K562 (cell line): Measurements from ENCODE around the gene SLC7A5. TPM values are rescaled to one million over a fixed set of nuclear protein-coding genes. Genes with fewer than 3 reads are reported as not detected.
A peak's percentile ranks its signal among the peaks of the same experiment; 100 is the strongest.

Experiments used
- ARID2 ChIP-seq: fragments of 450-650 bp; IDR thresholded peaks from 2 replicates; pipeline ENCODE4 v1.6.1; 2017; ENCODE audit warnings: antibody characterized with exemption, mild to moderate bottlenecking
- ELF4 ChIP-seq: fragments of 450-650 bp; formaldehyde crosslinking; IDR thresholded peaks from 2 replicates; pipeline ENCODE4 v1.4.0; 2022; ENCODE audit warnings: missing genetic modification characterization
- FOS ChIP-seq: IDR thresholded peaks from 3 replicates; pipeline ENCODE4 v1.6.1; 2011; ENCODE audit not compliant: insufficient read length; ENCODE audit errors: extremely low read depth
- GATA2 ChIP-seq: sonication (generic); formaldehyde crosslinking; IDR thresholded peaks from 2 replicates; pipeline ENCODE4 v1.4.0; 2020; ENCODE audit warnings: mild to moderate bottlenecking, missing genetic modification reagents
- MAZ ChIP-seq, 2 experiments: fragments of 450-650 bp in 1 of 2; sonication (generic) in 1 of 2; formaldehyde crosslinking; IDR thresholded peaks in 1 of 2; conservative IDR thresholded peaks in 1 of 2; 2 replicates each; pipeline versions ENCODE4 v1.4.0 to v1.5.0; 2020; ENCODE audit warnings: mild to moderate bottlenecking in 1 of 2, missing genetic modification reagents in 1 of 2
- MTF1 ChIP-seq: fragments of 250-450 bp; sonication (Bioruptor Pico); IDR thresholded peaks from 2 replicates; pipeline ENCODE4 v1.9.0; 2021; ENCODE audit warnings: moderate library complexity, mild to moderate bottlenecking, inconsistent platforms, borderline replicate concordance
- RBM14 ChIP-seq: fragments of 200-400 bp; formaldehyde crosslinking; IDR thresholded peaks from 2 replicates; pipeline ENCODE4 v1.6.1; 2018; ENCODE audit warnings: low read depth, mild to moderate bottlenecking, low read length, moderate library complexity, borderline replicate concordance; ENCODE audit not compliant: insufficient read depth
- TCF7 ChIP-seq: sonication (generic); IDR thresholded peaks from 2 replicates; pipeline ENCODE4 v1.6.1; 2016; ENCODE audit warnings: antibody characterized with exemption, borderline replicate concordance
- ZC3H4 ChIP-seq: sonication (generic); formaldehyde crosslinking; IDR thresholded peaks from 2 replicates; pipeline ENCODE4 v1.9.0; 2021; ENCODE audit warnings: missing genetic modification reagents, borderline replicate concordance
- ZNF146 ChIP-seq: IDR thresholded peaks from one replicate; pipeline ENCODE4 v1.6.1; 2018; ENCODE audit warnings: missing compliant biosample characterization; ENCODE audit not compliant: unreplicated experiment
- ZNF253 ChIP-seq: fragments of 250-450 bp; sonication (Bioruptor Pico); conservative IDR thresholded peaks from 2 replicates; pipeline ENCODE4 v1.6.1; 2021; ENCODE audit warnings: mild to moderate bottlenecking
- ZNF263 ChIP-seq: sonication (generic); formaldehyde crosslinking; IDR thresholded peaks from 2 replicates; pipeline ENCODE4 v1.8.0; 2022; ENCODE audit warnings: mild to moderate bottlenecking, missing genetic modification reagents, borderline replicate concordance
- ZNF589 ChIP-seq: fragments of 200-800 bp; sonication (Bioruptor generic); IDR thresholded peaks from 2 replicates; pipeline ENCODE4 v1.6.1; 2016; ENCODE audit warnings: low read depth, missing genetic modification characterization, missing compliant biosample characterization
- polyA plus RNA-seq, 8 experiments: library from polyadenylated mRNA; depleted of rRNA in 4 of 8; stranded (reverse) in 5 of 8; unstranded in 3 of 8; fragments of >200 nt; fragmentation: Nextera tagmentation in 2 of 8; fragmentation: Illumina TruSeq in 1 of 8; extraction: Ambion mirVana in 2 of 8; extraction: Trizol in 1 of 8; gene quantifications; 2 replicates each; pipeline versions ENCODE4 v1.2.1 to v1.2.3, GENCODE V29; 2011 to 2014; ENCODE audit warnings: inconsistent platforms in 1 of 8, missing spikeins in 1 of 8
- total RNA-seq, 7 experiments: library from RNA; depleted of rRNA in 6 of 7; stranded (reverse); fragments of >200 nt in 6 of 7; fragmentation: Illumina TruSeq in 2 of 7; extraction: Trizol in 2 of 7; gene quantifications; 2 replicates each; pipeline versions ENCODE4 v1.2.1 to v1.2.3, GENCODE V29; 2011 to 2021; ENCODE audit warnings: low replicate concordance in 1 of 7
- TF ChIP-seq, protein P1 (sequence below), 3 experiments: fragments of 200-800 bp in 1 of 3; fragments of 250-450 bp in 1 of 3; fragments of 450-650 bp in 1 of 3; sonication (Bioruptor Pico) in 1 of 3; sonication (Bioruptor generic) in 1 of 3; formaldehyde crosslinking in 1 of 3; IDR thresholded peaks; 2 replicates each; pipeline versions ENCODE4 v1.6.1 to v1.8.0; 2016 to 2022; ENCODE audit warnings: mild to moderate bottlenecking in 2 of 3, missing genetic modification characterization in 2 of 3, missing compliant biosample characterization in 1 of 3, moderate library complexity in 1 of 3
- TF ChIP-seq, protein P2 (sequence below): fragments of 450-650 bp; IDR thresholded peaks from 2 replicates; pipeline ENCODE4 v1.6.1; 2014; ENCODE audit warnings: low read depth, mild to moderate bottlenecking, moderate library complexity, borderline replicate concordance
- TF ChIP-seq, protein P3 (sequence below): sonication (generic); formaldehyde crosslinking; IDR thresholded peaks from 2 replicates; pipeline ENCODE4 v1.8.1; 2023; ENCODE audit warnings: mild to moderate bottlenecking, missing genetic modification reagents
- TF ChIP-seq, protein P4 (sequence below): fragments of 250-450 bp; sonication (Bioruptor Pico); IDR thresholded peaks from 2 replicates; pipeline ENCODE4 v1.8.0; 2021; ENCODE audit warnings: mild to moderate bottlenecking, moderate library complexity

SLC7A5 gene
- total and polyA plus RNA-seq, 9 of the 15 experiments (the other 6 are each of a cell fraction or from before 2014, with no cell fraction given), result 1.9 to 220 (median 18.6) TPM

DNA sequence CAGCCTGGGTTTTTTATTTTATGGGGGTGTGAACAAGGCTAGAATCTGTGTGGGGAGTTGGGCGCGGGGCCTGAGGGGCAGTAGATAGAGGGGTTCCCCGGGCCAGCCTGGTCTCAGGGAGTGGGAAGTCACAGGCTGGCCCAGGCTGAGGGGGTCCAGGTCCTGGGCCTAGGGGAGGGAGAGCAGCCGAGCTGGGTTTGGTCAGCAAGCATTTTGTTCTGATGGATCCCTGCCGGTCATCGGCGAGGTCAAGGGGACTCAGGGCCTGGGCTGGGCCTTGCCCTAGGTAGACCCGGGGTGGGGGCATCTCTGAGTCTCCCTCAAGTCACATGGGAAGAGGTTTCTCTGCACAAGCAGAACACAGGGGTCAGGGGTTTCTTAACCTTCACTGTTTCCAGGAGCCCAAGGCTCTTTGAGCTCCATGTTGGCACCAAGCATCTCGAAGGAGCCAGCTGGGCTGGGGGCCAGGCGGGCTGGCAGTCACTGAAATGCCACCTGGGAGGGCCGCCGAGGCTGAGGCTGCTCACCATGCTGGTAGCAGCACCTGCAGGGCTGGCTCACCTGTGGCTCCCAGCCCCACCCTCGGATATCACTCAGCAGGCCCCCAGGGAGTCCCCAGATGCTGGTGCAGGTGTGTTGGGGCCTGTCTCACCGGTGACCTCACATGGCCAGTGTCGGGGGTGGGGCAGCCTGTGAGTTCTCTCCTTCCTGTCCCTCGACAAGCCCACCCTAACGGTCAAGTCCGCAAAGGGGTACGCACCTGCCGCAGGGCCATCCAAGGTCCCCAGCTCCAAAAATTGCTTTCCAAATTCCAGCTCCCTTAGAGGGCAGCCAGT lies 41.0 kb downstream of the SLC7A5 start (continued):
- TF ChIP-seq, protein P1, sequence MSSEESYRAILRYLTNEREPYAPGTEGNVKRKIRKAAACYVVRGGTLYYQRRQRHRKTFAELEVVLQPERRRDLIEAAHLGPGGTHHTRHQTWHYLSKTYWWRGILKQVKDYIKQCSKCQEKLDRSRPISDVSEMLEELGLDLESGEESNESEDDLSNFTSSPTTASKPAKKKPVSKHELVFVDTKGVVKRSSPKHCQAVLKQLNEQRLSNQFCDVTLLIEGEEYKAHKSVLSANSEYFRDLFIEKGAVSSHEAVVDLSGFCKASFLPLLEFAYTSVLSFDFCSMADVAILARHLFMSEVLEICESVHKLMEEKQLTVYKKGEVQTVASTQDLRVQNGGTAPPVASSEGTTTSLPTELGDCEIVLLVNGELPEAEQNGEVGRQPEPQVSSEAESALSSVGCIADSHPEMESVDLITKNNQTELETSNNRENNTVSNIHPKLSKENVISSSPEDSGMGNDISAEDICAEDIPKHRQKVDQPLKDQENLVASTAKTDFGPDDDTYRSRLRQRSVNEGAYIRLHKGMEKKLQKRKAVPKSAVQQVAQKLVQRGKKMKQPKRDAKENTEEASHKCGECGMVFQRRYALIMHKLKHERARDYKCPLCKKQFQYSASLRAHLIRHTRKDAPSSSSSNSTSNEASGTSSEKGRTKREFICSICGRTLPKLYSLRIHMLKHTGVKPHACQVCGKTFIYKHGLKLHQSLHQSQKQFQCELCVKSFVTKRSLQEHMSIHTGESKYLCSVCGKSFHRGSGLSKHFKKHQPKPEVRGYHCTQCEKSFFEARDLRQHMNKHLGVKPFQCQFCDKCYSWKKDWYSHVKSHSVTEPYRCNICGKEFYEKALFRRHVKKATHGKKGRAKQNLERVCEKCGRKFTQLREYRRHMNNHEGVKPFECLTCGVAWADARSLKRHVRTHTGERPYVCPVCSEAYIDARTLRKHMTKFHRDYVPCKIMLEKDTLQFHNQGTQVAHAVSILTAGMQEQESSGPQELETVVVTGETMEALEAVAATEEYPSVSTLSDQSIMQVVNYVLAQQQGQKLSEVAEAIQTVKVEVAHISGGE (CRISPR knock-in tag; IDR thresholded peaks at IDR 0.05), result no peak
- TF ChIP-seq FOS (no peak), ZNF253 (no peak), ZNF589 (CRISPR knock-in tag) (no peak), ARID2 (no peak), MTF1 (CRISPR knock-in tag) (no peak), MAZ (CRISPR knock-in tag; conservative IDR thresholded peaks at IDR 0.05 in 1 of 2, IDR thresholded peaks at IDR 0.05 in 1 of 2) (peak in 1 of 2 experiments; percentile 30; a peak in 1 of 4 replicates), TCF7 (no peak), GATA2 (CRISPR knock-in tag) (no peak), ZNF263 (CRISPR knock-in tag) (no peak), ELF4 (CRISPR knock-in tag) (no peak), ZC3H4 (no peak), RBM14 (no peak), ZNF146 (no peak)
- TF ChIP-seq, protein P2, sequence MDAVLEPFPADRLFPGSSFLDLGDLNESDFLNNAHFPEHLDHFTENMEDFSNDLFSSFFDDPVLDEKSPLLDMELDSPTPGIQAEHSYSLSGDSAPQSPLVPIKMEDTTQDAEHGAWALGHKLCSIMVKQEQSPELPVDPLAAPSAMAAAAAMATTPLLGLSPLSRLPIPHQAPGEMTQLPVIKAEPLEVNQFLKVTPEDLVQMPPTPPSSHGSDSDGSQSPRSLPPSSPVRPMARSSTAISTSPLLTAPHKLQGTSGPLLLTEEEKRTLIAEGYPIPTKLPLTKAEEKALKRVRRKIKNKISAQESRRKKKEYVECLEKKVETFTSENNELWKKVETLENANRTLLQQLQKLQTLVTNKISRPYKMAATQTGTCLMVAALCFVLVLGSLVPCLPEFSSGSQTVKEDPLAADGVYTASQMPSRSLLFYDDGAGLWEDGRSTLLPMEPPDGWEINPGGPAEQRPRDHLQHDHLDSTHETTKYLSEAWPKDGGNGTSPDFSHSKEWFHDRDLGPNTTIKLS, result no peak
- TF ChIP-seq, protein P3, sequence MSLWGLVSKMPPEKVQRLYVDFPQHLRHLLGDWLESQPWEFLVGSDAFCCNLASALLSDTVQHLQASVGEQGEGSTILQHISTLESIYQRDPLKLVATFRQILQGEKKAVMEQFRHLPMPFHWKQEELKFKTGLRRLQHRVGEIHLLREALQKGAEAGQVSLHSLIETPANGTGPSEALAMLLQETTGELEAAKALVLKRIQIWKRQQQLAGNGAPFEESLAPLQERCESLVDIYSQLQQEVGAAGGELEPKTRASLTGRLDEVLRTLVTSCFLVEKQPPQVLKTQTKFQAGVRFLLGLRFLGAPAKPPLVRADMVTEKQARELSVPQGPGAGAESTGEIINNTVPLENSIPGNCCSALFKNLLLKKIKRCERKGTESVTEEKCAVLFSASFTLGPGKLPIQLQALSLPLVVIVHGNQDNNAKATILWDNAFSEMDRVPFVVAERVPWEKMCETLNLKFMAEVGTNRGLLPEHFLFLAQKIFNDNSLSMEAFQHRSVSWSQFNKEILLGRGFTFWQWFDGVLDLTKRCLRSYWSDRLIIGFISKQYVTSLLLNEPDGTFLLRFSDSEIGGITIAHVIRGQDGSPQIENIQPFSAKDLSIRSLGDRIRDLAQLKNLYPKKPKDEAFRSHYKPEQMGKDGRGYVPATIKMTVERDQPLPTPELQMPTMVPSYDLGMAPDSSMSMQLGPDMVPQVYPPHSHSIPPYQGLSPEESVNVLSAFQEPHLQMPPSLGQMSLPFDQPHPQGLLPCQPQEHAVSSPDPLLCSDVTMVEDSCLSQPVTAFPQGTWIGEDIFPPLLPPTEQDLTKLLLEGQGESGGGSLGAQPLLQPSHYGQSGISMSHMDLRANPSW (CRISPR knock-in tag), result no peak
- TF ChIP-seq, protein P4, sequence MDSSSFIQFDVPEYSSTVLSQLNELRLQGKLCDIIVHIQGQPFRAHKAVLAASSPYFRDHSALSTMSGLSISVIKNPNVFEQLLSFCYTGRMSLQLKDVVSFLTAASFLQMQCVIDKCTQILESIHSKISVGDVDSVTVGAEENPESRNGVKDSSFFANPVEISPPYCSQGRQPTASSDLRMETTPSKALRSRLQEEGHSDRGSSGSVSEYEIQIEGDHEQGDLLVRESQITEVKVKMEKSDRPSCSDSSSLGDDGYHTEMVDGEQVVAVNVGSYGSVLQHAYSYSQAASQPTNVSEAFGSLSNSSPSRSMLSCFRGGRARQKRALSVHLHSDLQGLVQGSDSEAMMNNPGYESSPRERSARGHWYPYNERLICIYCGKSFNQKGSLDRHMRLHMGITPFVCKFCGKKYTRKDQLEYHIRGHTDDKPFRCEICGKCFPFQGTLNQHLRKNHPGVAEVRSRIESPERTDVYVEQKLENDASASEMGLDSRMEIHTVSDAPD, result no peak
